ENCODE data around the gene CITED1.

GRCh38 chrX:72309297-72310071 is 3.8 kb upstream of the CITED1 start:
- TF ChIP-seq CTCF (conservative IDR thresholded peaks at IDR 0.05 in 1 of 2, IDR thresholded peaks at IDR 0.05 in 1 of 2; ENCODE audit: low read depth in 1 of 2, low read length in 2 of 2) (no peak), EZH2 (IDR thresholded peaks at IDR 0.05; ENCODE audit: low read length, missing control alignments) (no peak)
